Measurements from ENCODE around the gene LGALS9. TPM values are rescaled to one million over a fixed set of nuclear protein-coding genes. Genes with fewer than 3 reads are reported as not detected.

Gene LGALS9
- total and polyA plus RNA-seq, 4 donors, result 19.8 to 228 (median 116) TPM

DNA sequence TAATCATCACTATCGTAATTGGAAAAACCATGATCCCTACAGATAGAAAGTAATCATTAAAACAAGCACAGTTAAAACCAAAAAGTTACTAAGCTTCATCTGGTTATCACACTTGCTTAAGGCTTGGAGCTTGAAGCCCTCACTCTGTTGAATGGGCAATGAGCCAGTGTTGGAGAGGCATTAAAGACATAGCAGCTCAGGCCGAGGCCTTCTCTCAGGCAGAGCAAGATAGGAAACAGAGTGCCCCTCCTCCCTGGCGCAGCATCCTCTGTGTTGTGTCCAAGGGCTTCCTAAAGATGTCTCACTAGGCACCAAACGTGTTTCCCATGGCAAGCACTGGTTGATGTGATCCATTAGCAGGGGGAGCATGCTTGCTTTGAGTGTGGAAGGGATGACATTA, 34.9 kb upstream of the LGALS9 start:
- WGBS, 2 donors, result 64 to 87% methylated on average over 4 of the region's 4 CpGs
- Histone ChIP-seq H3K4me3 (no peak overlapping the region), H3K9me3 (ENCODE audit: control insufficient read depth in 4 of 4, insufficient read depth in 3 of 4, low read length in 3 of 4) (no peaks in the 10 kb centered on the region), H3K4me1 (ENCODE audit: control insufficient read depth in 5 of 5, insufficient read depth in 5 of 5, low read length in 5 of 5) (peaks cover 0 to 18% (median 9%) of the 10 kb centered on the region in 5 donors), H3K27ac (ENCODE audit: low read depth in 1 of 2, low read length in 1 of 2) (no peak overlapping the region), H3K27me3 (ENCODE audit: control insufficient read depth in 3 of 3, insufficient read depth in 3 of 3, low read length in 2 of 3) (no peaks in the 10 kb centered on the region), H3K36me3 (ENCODE audit: control insufficient read depth in 4 of 4, insufficient read depth in 4 of 4, low read length in 4 of 4) (peaks cover 0 to 46% (median 33%) of the 10 kb centered on the region in 4 donors), H3K9ac (ENCODE audit: insufficient read depth in 1 of 2, low read length in 2 of 2) (no peak overlapping the region)
- DNase-seq, result peak; percentile 79 to 96 (median 94)
- TF ChIP-seq, protein P1, sequence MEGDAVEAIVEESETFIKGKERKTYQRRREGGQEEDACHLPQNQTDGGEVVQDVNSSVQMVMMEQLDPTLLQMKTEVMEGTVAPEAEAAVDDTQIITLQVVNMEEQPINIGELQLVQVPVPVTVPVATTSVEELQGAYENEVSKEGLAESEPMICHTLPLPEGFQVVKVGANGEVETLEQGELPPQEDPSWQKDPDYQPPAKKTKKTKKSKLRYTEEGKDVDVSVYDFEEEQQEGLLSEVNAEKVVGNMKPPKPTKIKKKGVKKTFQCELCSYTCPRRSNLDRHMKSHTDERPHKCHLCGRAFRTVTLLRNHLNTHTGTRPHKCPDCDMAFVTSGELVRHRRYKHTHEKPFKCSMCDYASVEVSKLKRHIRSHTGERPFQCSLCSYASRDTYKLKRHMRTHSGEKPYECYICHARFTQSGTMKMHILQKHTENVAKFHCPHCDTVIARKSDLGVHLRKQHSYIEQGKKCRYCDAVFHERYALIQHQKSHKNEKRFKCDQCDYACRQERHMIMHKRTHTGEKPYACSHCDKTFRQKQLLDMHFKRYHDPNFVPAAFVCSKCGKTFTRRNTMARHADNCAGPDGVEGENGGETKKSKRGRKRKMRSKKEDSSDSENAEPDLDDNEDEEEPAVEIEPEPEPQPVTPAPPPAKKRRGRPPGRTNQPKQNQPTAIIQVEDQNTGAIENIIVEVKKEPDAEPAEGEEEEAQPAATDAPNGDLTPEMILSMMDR (IDR thresholded peaks at IDR 0.05; ENCODE audit: control extremely low read depth, extremely low read depth), result no peak
- no peak for ATAC-seq (ENCODE audit: insufficient read depth, low FRiP score)

DNA sequence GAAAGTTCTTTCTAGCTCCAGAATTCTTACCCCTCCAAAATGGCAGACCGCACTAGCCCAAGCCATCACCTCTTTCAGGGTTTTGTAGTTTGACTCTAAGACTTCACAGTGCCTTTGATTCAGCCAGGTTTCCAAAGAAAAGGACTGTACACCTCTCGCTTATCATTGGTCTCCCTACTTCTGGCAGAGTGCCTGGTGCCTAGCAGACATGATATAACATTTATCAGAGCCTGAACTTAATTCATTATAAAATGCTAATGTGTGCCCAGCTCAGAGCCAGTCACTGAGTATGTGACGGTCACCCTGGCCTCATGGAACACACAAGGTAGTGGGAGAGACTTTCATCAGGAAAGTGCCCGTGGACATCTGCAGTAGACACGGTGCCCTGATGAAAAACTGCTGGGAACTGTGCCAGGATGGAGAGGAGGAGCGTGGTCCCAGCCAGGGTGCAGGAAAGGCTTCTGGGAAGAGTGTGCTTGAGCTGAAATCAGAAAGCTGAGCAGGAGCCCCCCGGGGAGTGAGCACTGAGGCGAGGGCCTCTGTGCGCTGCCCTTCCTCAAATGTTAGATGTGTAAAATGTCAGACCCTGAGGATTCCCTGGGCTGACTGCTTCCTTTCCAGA, 34.3 kb upstream of the LGALS9 start:
- H3K27me3 ChIP-seq (ENCODE audit: control insufficient read depth in 3 of 3, insufficient read depth in 3 of 3, low read length in 2 of 3), result no peaks in the 10 kb centered on the region
- DNase-seq, result peak in 2 of 3 donors; percentile 36 to 49
- no peak overlapping the region for H3K4me3 ChIP-seq
- peaks cover 0 to 18% (median 9%) of the 10 kb centered on the region in 5 donors for H3K4me1 ChIP-seq (ENCODE audit: control insufficient read depth in 5 of 5, insufficient read depth in 5 of 5, low read length in 5 of 5)
- WGBS, 2 donors, result 72 to 85% methylated on average over 9 of the region's 9 CpGs
- H3K9ac ChIP-seq (ENCODE audit: insufficient read depth in 1 of 2, low read length in 2 of 2), result no peak overlapping the region
- no peaks in the 10 kb centered on the region for H3K9me3 ChIP-seq (ENCODE audit: control insufficient read depth in 4 of 4, insufficient read depth in 3 of 4, low read length in 3 of 4)
- TF ChIP-seq, protein P1 (IDR thresholded peaks at IDR 0.05; ENCODE audit: control extremely low read depth, extremely low read depth), result no peak
- no peak for ATAC-seq (ENCODE audit: insufficient read depth, low FRiP score)
- no peak overlapping the region for H3K27ac ChIP-seq (ENCODE audit: low read depth in 1 of 2, low read length in 1 of 2)
- peaks cover 0 to 46% (median 34%) of the 10 kb centered on the region in 4 donors for H3K36me3 ChIP-seq (ENCODE audit: control insufficient read depth in 4 of 4, insufficient read depth in 4 of 4, low read length in 4 of 4)

GRCh38 chr17:27597188-27597580, 33.8 kb upstream of the LGALS9 start:
- no peak for ATAC-seq (ENCODE audit: insufficient read depth, low FRiP score)
- Histone ChIP-seq H3K9ac (ENCODE audit: insufficient read depth in 1 of 2, low read length in 2 of 2) (no peak overlapping the region), H3K4me3 (no peak overlapping the region), H3K27ac (ENCODE audit: low read depth in 1 of 2, low read length in 1 of 2) (no peak overlapping the region), H3K27me3 (ENCODE audit: control insufficient read depth in 3 of 3, insufficient read depth in 3 of 3, low read length in 2 of 3) (no peaks in the 10 kb centered on the region), H3K36me3 (ENCODE audit: control insufficient read depth in 4 of 4, insufficient read depth in 4 of 4, low read length in 4 of 4) (peaks cover 0 to 44% (median 35%) of the 10 kb centered on the region in 4 donors), H3K4me1 (ENCODE audit: control insufficient read depth in 5 of 5, insufficient read depth in 5 of 5, low read length in 5 of 5) (peaks cover 0 to 18% (median 9%) of the 10 kb centered on the region in 5 donors), H3K9me3 (ENCODE audit: control insufficient read depth in 4 of 4, insufficient read depth in 3 of 4, low read length in 3 of 4) (no peaks in the 10 kb centered on the region)
- WGBS, 2 donors, result 86% methylated on average over 10 of the region's 10 CpGs
- TF ChIP-seq, protein P1 (IDR thresholded peaks at IDR 0.05; ENCODE audit: control extremely low read depth, extremely low read depth), result no peak
- no peak for DNase-seq

All from lung (tissue), 12 donors.